GM21381 (cell line): ENCODE results near the gene CHAC1.
A peak's percentile ranks its signal among the peaks of the same experiment; 100 is the strongest.

Source experiments
- ATAC-seq: cut with Tn5 transposase; IDR thresholded peaks from one replicate; pipeline ENCODE4 v1.9.1; 2021; ENCODE audit warnings: mild to moderate bottlenecking, moderate library complexity; ENCODE audit not compliant: unreplicated experiment

The CHAC1 gene

GRCh38 chr15:40952901-40953712 is at the start of gene CHAC1:
Gene CHAC1, plus strand, starts transcription at chr15:40953471. Its CDS starts 113 bp downstream, at chr15:40953584.
- peak; percentile 86 for ATAC-seq

DNA sequence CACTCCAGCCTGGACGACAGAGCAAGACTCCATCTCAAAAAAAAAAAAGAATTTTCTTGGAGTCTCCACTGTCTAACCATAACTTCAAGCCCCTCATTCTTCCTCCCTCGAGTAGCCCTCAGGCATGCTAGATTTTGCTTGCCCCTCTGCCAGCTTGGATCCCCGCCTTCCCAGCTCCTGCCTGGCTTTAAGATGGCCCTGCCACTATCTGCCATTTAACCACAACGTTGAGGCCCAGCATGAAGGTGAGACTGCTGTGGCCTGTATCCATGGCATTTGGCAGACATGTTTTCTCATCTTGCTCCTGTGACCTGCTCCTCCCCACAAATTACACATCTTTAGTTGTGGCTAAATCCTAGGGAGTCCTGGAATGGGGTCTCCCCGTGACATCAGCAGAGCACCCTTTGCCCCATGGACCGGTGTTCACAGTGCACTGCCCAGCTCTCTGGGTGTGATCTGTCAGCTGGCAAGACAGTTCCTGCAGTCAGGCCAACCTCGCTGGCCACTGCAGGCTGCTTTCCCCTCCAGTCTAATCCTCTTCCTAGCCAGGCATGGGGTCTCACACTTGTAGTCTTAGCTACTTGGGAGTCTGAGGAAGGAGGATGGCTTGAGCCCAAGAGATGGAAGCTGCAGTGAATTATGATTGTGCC is 48.6 kb upstream of the CHAC1 start:
- no peak for ATAC-seq

DNA sequence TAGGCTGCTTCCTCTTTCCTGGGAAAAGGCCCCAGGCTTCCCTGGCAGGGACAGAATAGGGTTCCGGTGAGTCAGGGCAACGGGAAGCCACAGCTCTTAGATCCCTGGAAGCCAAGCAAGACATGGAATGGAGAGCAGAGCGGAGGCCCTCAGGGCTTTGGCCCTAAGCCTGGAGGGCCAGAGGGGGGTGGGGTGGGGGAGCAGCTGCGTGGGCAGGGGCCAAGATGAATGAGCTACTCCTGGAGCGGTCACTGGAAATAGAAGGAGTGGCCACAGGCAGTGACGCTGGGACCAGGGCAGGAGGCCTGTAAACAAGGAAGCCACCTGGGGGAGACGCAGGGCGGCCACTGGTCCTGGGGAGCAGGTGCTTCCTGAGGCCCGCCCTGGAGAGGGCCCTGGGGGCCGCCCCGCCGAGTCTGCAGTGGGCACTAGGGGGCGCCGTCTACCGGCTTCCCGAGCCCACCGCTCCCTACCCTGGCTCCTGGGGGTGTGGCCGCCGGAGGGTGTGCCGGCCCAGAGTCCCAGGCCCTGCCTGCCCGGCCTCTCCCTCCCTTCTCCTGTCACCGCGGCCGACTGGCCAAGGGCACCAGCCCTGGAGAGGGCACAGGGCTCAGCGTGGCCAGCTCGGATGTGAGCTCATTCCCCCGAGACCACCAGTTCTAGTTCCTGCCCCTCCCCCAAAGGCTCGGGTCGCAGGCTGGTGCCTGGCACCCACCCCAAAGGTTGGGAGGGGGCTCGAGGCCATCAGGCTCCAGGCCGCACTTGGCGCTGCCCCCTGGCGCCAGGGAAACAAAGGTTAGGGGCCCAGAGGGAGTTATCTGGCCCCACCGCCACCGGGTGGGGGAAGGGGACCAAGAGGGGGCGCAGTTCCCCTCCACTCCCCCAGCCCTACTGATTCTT is 46.9 kb upstream of the CHAC1 start:
- ATAC-seq = peak; percentile 77

GRCh38 chr15:40906991-40907802 is 46.1 kb upstream of the CHAC1 start:
- no peak for ATAC-seq

GRCh38 chr15:40908095-40908494 is 45.2 kb upstream of the CHAC1 start:
- ATAC-seq = no peak

DNA sequence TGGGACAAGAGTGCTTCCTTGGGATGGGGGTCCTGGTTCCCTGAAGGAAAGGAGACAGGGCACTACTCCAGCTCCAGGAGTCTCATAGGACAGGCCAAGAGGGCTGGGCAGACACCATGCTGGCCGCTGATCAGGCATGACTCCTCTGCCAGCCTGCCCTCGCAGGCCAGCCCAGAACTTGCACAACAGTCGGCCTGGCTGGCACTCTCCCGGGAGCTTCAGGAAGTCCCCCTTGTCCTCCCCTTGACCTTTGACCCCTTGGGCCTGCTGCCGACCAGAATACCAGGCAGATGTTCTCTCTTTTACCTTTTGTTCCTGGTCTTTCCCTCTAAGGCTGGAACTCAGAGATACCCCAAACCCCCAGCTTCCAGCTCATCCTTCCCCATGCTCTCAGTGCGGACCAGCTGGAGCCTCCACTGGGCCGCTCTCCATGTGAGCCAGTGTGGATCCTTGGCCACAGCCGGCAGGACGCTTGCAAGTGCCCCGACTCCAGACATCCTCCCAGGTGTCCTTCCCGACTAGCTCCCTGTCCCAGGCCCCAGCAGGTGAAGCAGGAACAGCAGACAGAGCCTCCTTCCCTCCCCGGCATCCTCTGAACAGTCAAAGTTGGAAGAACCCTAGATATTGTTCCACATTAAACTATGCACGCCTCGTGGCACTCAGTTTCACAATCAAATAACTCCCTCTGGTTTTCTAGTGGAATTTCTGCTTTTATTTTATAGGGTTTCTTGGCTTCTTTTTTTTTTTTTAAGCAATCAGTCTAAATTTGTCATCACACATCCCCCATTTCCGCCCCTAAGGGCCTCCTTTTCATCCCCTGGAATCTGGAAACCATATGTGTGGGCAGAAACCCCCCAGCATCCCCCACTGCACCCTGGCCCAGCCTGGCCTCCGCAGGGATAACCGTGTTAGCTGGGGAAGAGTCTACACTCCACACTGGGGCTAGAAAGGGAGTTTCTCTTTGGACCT is 43.3 kb upstream of the CHAC1 start:
- no peak for ATAC-seq

DNA sequence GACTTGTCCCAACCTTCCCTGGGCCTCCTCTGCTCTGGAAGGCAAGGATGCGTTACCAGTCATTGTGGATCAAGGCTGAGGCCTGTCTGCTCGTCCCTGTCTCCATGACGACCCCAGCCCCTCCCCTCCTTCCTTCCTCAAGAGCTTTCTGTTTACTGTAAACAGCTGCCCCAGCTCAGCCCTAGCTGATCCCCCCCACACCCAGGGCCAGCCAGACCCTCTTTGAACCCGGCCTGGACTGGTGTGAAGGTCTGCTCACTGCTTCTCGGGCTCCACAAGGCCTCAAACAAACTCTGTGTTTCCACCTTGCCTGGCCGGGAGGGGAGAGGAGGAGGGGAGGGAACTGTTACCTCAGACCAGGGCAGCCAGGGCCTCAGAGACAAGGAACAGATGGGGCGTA is 42.1 kb upstream of the CHAC1 start:
- no peak for ATAC-seq

DNA sequence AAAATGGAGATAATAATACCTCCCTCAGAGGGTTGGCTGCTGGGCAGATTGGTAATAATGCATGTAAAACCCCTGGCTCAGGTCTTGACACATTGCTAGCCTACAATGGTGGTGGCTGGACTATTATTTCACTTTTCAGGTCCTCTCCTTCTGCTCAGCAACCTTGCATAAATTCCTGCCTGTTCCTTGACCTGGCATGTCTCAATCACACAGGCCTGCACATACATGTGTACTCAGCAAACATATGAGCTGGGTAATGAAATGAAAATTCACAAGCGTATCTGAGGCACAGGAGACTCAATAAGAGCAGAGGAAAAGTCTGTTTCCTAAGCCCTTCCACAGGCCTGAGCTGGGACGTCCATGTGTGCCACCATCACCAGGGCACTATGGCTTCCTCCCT is 41.6 kb upstream of the CHAC1 start:
- no peak for ATAC-seq

GRCh38 chr15:40912478-40912877 is 40.8 kb upstream of the CHAC1 start:
- no peak for ATAC-seq

GRCh38 chr15:40914013-40914412 is 39.3 kb upstream of the CHAC1 start:
- no peak for ATAC-seq

- ATAC-seq = no peak
Measured at GRCh38 chr15:40914486-40914885, 38.8 kb upstream of the CHAC1 start.

- no peak for ATAC-seq
Measured at GRCh38 chr15:40915116-40915661, 38.1 kb upstream of the CHAC1 start.

GRCh38 chr15:40915679-40916078 is 37.6 kb upstream of the CHAC1 start:
- ATAC-seq = no peak

GRCh38 chr15:40917585-40917984 is 35.7 kb upstream of the CHAC1 start:
- no peak for ATAC-seq

- no peak for ATAC-seq
Measured at GRCh38 chr15:40918146-40918798, 35.0 kb upstream of the CHAC1 start.

DNA sequence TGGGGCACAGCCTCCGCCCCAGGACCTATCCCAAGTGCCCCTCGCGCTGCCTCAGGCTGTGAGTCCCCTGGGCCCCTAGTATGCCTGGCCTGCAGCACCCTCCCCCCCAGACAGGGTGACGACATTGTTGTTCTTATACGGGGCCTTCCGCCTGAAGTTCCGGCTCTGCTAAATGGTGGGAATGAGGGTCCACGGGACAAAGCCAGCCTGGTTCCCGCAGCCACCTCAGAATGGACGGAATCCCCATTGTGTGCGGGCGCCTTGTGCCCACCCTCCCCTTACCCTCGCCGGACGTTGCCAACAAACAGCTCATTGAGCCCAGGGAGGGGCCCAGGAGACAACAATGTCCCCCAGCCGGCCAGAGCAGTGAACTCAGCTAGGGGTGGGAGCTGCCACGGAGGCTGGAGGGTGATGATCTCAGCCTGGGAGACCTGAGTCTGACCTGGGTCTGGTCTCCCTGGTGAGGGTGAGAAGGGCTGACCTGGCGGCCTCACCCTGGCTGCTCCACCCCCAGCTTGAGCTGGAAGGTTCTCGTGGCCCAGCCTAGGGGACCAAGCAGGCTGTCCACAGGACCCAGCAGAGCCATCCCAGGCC is 34.4 kb upstream of the CHAC1 start:
- ATAC-seq = no peak

DNA sequence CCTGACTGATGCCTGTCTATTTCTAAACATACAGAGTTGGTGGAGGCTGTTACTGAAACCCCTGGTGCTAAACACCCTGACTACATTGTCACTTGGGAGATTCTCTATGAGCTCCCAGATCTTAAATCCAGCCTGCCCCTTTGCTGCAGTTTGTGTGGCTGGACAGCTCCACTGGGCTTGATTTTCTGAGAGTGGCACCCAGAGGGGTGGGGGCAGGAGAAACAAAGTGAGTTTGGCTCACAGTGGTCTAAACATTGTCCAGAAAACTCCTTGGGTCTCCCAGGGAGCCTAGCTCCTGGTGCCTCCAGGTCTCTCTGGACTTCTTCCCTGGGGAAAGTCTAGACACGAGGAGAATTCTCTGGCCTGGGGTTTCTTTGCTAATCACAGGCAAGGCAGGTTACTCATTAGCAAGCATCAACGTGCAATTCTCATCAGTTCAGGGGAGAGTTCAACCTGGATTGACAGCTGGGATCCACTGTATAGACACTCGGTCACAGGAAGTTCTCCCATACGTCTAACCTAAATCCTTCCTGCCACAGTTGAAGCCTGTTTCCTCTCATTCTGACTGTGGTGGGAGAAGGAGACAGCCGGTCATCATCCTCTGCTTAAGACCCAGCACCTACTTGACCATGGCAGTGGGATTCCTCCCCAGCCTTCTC is 31.2 kb upstream of the CHAC1 start:
- ATAC-seq = no peak

DNA sequence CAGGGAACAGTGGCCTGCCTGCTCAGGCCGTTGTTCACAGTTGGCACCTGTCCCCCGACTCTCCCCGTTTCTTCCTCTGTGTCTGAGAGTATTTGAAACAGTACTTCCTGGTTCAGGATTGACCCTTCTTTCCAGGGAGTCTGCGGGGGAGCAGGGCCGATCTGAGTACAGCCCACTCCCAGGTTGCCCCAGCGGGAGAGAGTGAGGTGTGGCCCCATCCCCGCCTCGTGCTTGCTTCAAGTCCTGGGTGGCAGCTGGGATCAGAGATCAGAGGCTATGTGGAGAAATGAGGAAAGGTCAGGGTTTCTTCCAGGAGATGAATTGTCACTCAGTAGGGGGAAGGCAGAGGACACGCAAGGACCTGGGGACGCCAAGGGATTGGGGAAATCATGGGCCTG is 30.7 kb upstream of the CHAC1 start:
- no peak for ATAC-seq
